Measurements from ENCODE around the gene SGO2. TPM values are rescaled to one million over a fixed set of nuclear protein-coding genes. Genes with fewer than 3 reads are reported as not detected.
"Not testable (repeated sequence)": the region's sequence is repeated elsewhere in the genome, so short reads cannot be mapped to it uniquely, and the experiment has no call there.

Gene SGO2
- total RNA-seq, 1 donor from 2014 or later = 33.1 TPM

GRCh38 chr2:200608341-200609027 lies 82.5 kb downstream of the SGO2 start:
- Mint-ChIP-seq H3K27ac (ENCODE audit: unreplicated experiment) (no peak overlapping the region), H3K27me3 (ENCODE audit: low read depth) (no peaks in the 10 kb centered on the region), H3K36me3 (ENCODE audit: low read depth) (peaks cover 8% of the 10 kb centered on the region), H3K4me1 (no peaks in the 10 kb centered on the region), H3K9me3 (peaks cover 12% of the 10 kb centered on the region), H3K4me3 (no peak overlapping the region)
- TF ChIP-seq CTCF (conservative IDR thresholded peaks at IDR 0.05) = no peak
- no peak for DNase-seq (ENCODE audit: low read depth, low spot score)

GRCh38 chr2:200609028-200609614 lies 83.1 kb downstream of the SGO2 start:
- Mint-ChIP-seq H3K36me3 (ENCODE audit: low read depth) (peaks cover 8% of the 10 kb centered on the region), H3K27ac (ENCODE audit: unreplicated experiment) (no peak overlapping the region), H3K9me3 (peaks cover 12% of the 10 kb centered on the region), H3K4me3 (no peak overlapping the region), H3K27me3 (ENCODE audit: low read depth) (no peaks in the 10 kb centered on the region), H3K4me1 (no peaks in the 10 kb centered on the region)
- DNase-seq (ENCODE audit: low read depth, low spot score) = no peak
- no peak for TF ChIP-seq CTCF (conservative IDR thresholded peaks at IDR 0.05)

- H3K9me3 Mint-ChIP-seq = peaks cover 12% of the 10 kb centered on the region
- not testable (repeated sequence) for DNase-seq (ENCODE audit: low read depth, low spot score); H3K4me3 Mint-ChIP-seq; H3K27me3 Mint-ChIP-seq (ENCODE audit: low read depth); H3K27ac Mint-ChIP-seq (ENCODE audit: unreplicated experiment); H3K36me3 Mint-ChIP-seq (ENCODE audit: low read depth); H3K4me1 Mint-ChIP-seq
Measured at GRCh38 chr2:200610217-200610616, 84.2 kb downstream of the SGO2 start.

- H3K4me1 Mint-ChIP-seq = no peaks in the 10 kb centered on the region
- H3K27ac Mint-ChIP-seq (ENCODE audit: unreplicated experiment) = no peak overlapping the region
- no peaks in the 10 kb centered on the region for H3K36me3 Mint-ChIP-seq (ENCODE audit: low read depth)
- no peak for TF ChIP-seq CTCF (conservative IDR thresholded peaks at IDR 0.05)
- DNase-seq (ENCODE audit: low read depth, low spot score) = no peak
- no peak overlapping the region for H3K4me3 Mint-ChIP-seq
- peaks cover under 1% of the 10 kb centered on the region for H3K9me3 Mint-ChIP-seq
- no peaks in the 10 kb centered on the region for H3K27me3 Mint-ChIP-seq (ENCODE audit: low read depth)
Measured at GRCh38 chr2:200613692-200614091, 87.7 kb downstream of the SGO2 start.

DNA sequence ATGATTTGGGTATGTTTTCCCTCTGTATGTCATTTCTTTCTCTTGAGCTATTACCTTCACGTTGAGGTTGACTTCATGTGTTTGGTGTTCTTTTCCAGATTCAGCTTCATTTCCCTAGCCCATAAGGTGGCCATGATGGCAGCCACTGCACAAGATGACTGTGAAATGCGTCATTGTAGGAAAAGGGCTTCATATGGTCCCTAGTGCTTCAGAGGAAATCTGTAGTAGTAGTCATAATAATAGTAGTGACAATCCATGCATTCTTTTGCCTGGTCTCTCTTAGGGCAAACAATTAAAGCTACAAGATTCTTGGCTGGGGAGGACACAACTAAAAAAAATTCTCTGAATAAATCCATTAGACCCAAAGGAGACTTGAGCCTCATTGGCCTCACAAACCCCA lies 88.2 kb downstream of the SGO2 start:
- DNase-seq (ENCODE audit: low read depth, low spot score) = no peak
- H3K4me1 Mint-ChIP-seq = no peaks in the 10 kb centered on the region
- H3K36me3 Mint-ChIP-seq (ENCODE audit: low read depth) = no peaks in the 10 kb centered on the region
- H3K9me3 Mint-ChIP-seq = no peaks in the 10 kb centered on the region
- no peak for TF ChIP-seq CTCF (conservative IDR thresholded peaks at IDR 0.05)
- H3K4me3 Mint-ChIP-seq = no peak overlapping the region
- H3K27me3 Mint-ChIP-seq (ENCODE audit: low read depth) = no peaks in the 10 kb centered on the region
- H3K27ac Mint-ChIP-seq (ENCODE audit: unreplicated experiment) = no peak overlapping the region

- no peak for TF ChIP-seq CTCF (conservative IDR thresholded peaks at IDR 0.05)
- H3K27ac Mint-ChIP-seq (ENCODE audit: unreplicated experiment) = no peak overlapping the region
Measured at GRCh38 chr2:200615247-200615646, 89.2 kb downstream of the SGO2 start.

More at GRCh38 chr2:200615247-200615646, 89.2 kb downstream of the SGO2 start:
- Mint-ChIP-seq H3K9me3 (no peaks in the 10 kb centered on the region), H3K4me3 (no peak overlapping the region), H3K36me3 (ENCODE audit: low read depth) (no peaks in the 10 kb centered on the region), H3K4me1 (no peaks in the 10 kb centered on the region), H3K27me3 (ENCODE audit: low read depth) (no peaks in the 10 kb centered on the region)
- no peak for DNase-seq (ENCODE audit: low read depth, low spot score)

All from neural crest cell (in vitro differentiated cells).